Keratinocyte (primary cell): ENCODE data around the gene SRGAP3. TPM values are rescaled to one million over a fixed set of nuclear protein-coding genes. Genes with fewer than 3 reads are reported as not detected.

ENCODE experiments used
- DNase-seq: peaks from one replicate; pipeline ENCODE4 v3.0.0-alpha.2; 2011; ENCODE audit warnings: low read depth, missing footprints, low spot score
- FAIRE-seq: peaks from 2 replicates; lab custom pipeline; 2011; peaks lifted over from hg19 to GRCh38; lab: Jason Lieb, UNC
- H2AFZ ChIP-seq: 2 replicates; pipeline ENCODE4 v1.6.0; 2012; ENCODE audit warnings: low read length, control low read depth, inconsistent platforms; ENCODE audit not compliant: control insufficient read depth
- H3K27ac ChIP-seq: 2 replicates; pipeline ENCODE4 v1.5.1; 2011; ENCODE audit warnings: low read length; ENCODE audit not compliant: control insufficient read depth, insufficient read depth
- H3K27me3 ChIP-seq: 3 replicates; pipeline ENCODE4 v1.6.0; 2011; ENCODE audit warnings: low read length; ENCODE audit not compliant: control insufficient read depth, insufficient read depth; ENCODE audit errors: extremely low read depth
- H3K36me3 ChIP-seq, 2 experiments: 2 replicates in 1 of 2; 3 replicates in 1 of 2; pipeline ENCODE4 v1.5.1; 2011; ENCODE audit warnings: low read length in 2 of 2, mild to moderate bottlenecking in 1 of 2; ENCODE audit not compliant: control insufficient read depth in 2 of 2, insufficient read depth in 2 of 2; ENCODE audit errors: extremely low read depth in 1 of 2
- H3K4me1 ChIP-seq: 3 replicates; pipeline ENCODE4 v1.5.1; 2011; ENCODE audit warnings: low read length; ENCODE audit not compliant: control insufficient read depth, insufficient read depth; ENCODE audit errors: extremely low read depth
- H3K4me2 ChIP-seq: 3 replicates; pipeline ENCODE4 v1.6.0; 2011; ENCODE audit warnings: low read depth, low read length; ENCODE audit not compliant: control insufficient read depth, insufficient read depth; ENCODE audit errors: extremely low read depth
- H3K4me3 ChIP-seq, 3 experiments: fragments of 200-600 bp in 1 of 3; sonication (generic) in 1 of 3; 2 replicates in 2 of 3; 3 replicates in 1 of 3; pipeline ENCODE4 v1.5.1; 2011 to 2016; ENCODE audit warnings: low read length in 3 of 3, mild to moderate bottlenecking in 3 of 3, control low read depth in 2 of 3, inconsistent platforms in 1 of 3, low read depth in 1 of 3, mixed read lengths in 1 of 3, mixed run types in 1 of 3, moderate library complexity in 1 of 3; ENCODE audit not compliant: control insufficient read depth in 2 of 3, insufficient read depth in 2 of 3; ENCODE audit errors: extremely low read depth in 1 of 3
- H3K79me2 ChIP-seq: 2 replicates; pipeline ENCODE4 v1.6.0; 2012; ENCODE audit warnings: low read length; ENCODE audit not compliant: control insufficient read depth, insufficient read depth
- H3K9ac ChIP-seq: 3 replicates; pipeline ENCODE4 v1.6.0; 2011; ENCODE audit warnings: low read length; ENCODE audit not compliant: control insufficient read depth, insufficient read depth; ENCODE audit errors: extremely low read depth
- H3K9me1 ChIP-seq: 3 replicates; pipeline ENCODE4 v1.6.0; 2011; ENCODE audit warnings: low read length; ENCODE audit not compliant: control insufficient read depth, insufficient read depth; ENCODE audit errors: extremely low read depth
- H3K9me3 ChIP-seq: 2 replicates; pipeline ENCODE4 v1.5.1; 2012; ENCODE audit warnings: low read depth, low read length; ENCODE audit not compliant: control insufficient read depth
- H4K20me1 ChIP-seq: 3 replicates; pipeline ENCODE4 v1.6.0; 2011; ENCODE audit warnings: low read length; ENCODE audit not compliant: control insufficient read depth, insufficient read depth; ENCODE audit errors: extremely low read depth
- CTCF ChIP-seq, 3 experiments: IDR thresholded peaks in 1 of 3; conservative IDR thresholded peaks in 1 of 3; optimal IDR thresholded peaks in 1 of 3; 2 replicates in 2 of 3; 3 replicates in 1 of 3; pipeline versions ENCODE3 to v1.5.1; 2011; ENCODE audit warnings: low read length in 3 of 3, mild to moderate bottlenecking in 3 of 3, moderate library complexity in 2 of 3, control low read depth in 1 of 3, inconsistent platforms in 1 of 3; ENCODE audit not compliant: insufficient read depth in 2 of 3; ENCODE audit errors: extremely low read depth in 1 of 3
- EZH2 ChIP-seq: IDR thresholded peaks from one replicate; pipeline ENCODE4 v1.6.1; 2012; ENCODE audit warnings: inconsistent platforms, mild to moderate bottlenecking, low read length, moderate library complexity
- dilution Hi-C: fragments of 300-500 bp; cut with MboI; formaldehyde crosslinking; loops from one replicate; pipeline ENCODE4 v1.7.0; 2020; ENCODE audit warnings: low sequenced_read_pairs; ENCODE audit not compliant: extremely low pct_ligation_motif_present
- polyA plus RNA-seq, 5 experiments: library from polyadenylated mRNA; depleted of rRNA in 3 of 5; stranded (reverse) in 3 of 5; stranded (forward) in 1 of 5; unstranded in 1 of 5; fragments of >200 nt; gene quantifications; 1 replicate in 1 of 5; 2 replicates in 3 of 5; 3 replicates in 1 of 5; pipeline versions ENCODE4 v1.2.1 to v1.2.3, GENCODE V29; 2011 to 2012; ENCODE audit warnings: missing spikeins in 2 of 5, low read depth in 1 of 5, low replicate concordance in 1 of 5

SRGAP3 gene
- polyA plus RNA-seq, 1 donor (not counting 4 experiments of a cell fraction or from before 2014, with no cell fraction given) = 7.2 TPM

- no peak overlapping the region for H3K4me3 ChIP-seq
- no peak for FAIRE-seq
- H3K9me1 ChIP-seq = no peaks in the 10 kb centered on the region
- TF ChIP-seq CTCF (optimal IDR thresholded peaks at IDR 0.05 in 1 of 3, IDR thresholded peaks at IDR 0.05 in 1 of 3, conservative IDR thresholded peaks at IDR 0.05 in 1 of 3; ENCODE audit: extremely low read depth in 1 of 3, insufficient read depth in 2 of 3, low read length in 3 of 3) = no peak
- no peak for TF ChIP-seq EZH2
- H3K9ac ChIP-seq = no peak overlapping the region
- no peak for DNase-seq
- H3K79me2 ChIP-seq = no peaks in the 10 kb centered on the region
- H2AFZ ChIP-seq = no peak overlapping the region
- H3K4me2 ChIP-seq = no peak overlapping the region
- no peaks in the 10 kb centered on the region for H3K9me3 ChIP-seq
- dilution Hi-C loops = loop anchor here (25.0 kb wide), 1 partner anchor 331 kb away; no protein-coding TSS in a partner anchor
- no peaks in the 10 kb centered on the region for H3K36me3 ChIP-seq
- no peaks in the 10 kb centered on the region for H4K20me1 ChIP-seq
- peaks cover 4% of the 10 kb centered on the region for H3K27me3 ChIP-seq
- no peak overlapping the region for H3K27ac ChIP-seq
- H3K4me1 ChIP-seq = no peaks in the 10 kb centered on the region
Measured at GRCh38 chr3:8981700-8982099, 267.7 kb downstream of the SRGAP3 start.

- Histone ChIP-seq H3K27ac (no peak overlapping the region), H3K4me1 (no peaks in the 10 kb centered on the region), H3K4me2 (no peak overlapping the region), H3K79me2 (no peaks in the 10 kb centered on the region), H4K20me1 (no peaks in the 10 kb centered on the region), H3K27me3 (peaks cover 4% of the 10 kb centered on the region), H3K36me3 (no peaks in the 10 kb centered on the region), H3K9ac (no peak overlapping the region), H3K4me3 (no peak overlapping the region), H3K9me3 (no peaks in the 10 kb centered on the region), H2AFZ (no peak overlapping the region), H3K9me1 (no peaks in the 10 kb centered on the region)
- FAIRE-seq (no peak), DNase-seq (no peak)
- dilution Hi-C loops = loop anchor here (25.0 kb wide), 1 partner anchor 331 kb away; no protein-coding TSS in a partner anchor
- TF ChIP-seq EZH2 = no peak
- TF ChIP-seq CTCF (optimal IDR thresholded peaks at IDR 0.05 in 1 of 3, IDR thresholded peaks at IDR 0.05 in 1 of 3, conservative IDR thresholded peaks at IDR 0.05 in 1 of 3; ENCODE audit: extremely low read depth in 1 of 3, insufficient read depth in 2 of 3, low read length in 3 of 3) = no peak
Measured at GRCh38 chr3:8981296-8981695, 268.1 kb downstream of the SRGAP3 start.
